Measurements from ENCODE around the gene RAPGEF4. TPM values are rescaled to one million over a fixed set of nuclear protein-coding genes. Genes with fewer than 3 reads are reported as not detected.

Gene RAPGEF4
- total RNA-seq, 8 experiments from 2014 or later, result 0.51 to 19.3 (median 7.4) TPM

DNA sequence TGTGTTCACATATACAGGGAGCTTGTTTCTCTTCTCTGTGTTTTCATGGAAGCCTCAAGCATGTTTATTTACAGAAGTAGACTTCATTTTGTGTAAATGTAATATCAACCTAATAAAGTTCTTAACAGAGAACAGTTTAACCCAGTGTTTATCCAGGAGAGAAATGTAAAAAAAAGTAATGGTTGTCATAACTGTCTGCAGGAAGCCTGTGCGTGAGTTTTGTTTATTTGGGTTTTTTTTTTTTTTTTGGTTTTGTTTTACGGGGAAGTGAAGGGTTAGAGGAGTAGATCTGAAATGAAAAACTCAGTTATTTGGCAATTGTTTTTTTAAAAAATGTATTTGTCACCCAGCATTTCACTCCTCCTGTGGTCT is 124.7 kb downstream of the RAPGEF4 start:
- WGBS, 10 experiments, result 22 to 100% (median 83%) methylated on average over 1 to 2 of the region's 2 CpGs; no CpG with 5 or more reads in 1 of the 10 experiments
- no peak overlapping the region for H3K27ac ChIP-seq
- ATAC-seq (replicated peaks in 6 of 8), result no peak
- in situ Hi-C loops (cut with MboI; ENCODE audit: low pct_unique_long_range_greater_than_20kb in 2 of 9, low sequenced_read_pairs in 9 of 9, unreplicated experiment in 9 of 9), result loop anchor here in 1 of 9 experiments (10.0 kb wide), 1 partner anchor 74 kb away; no protein-coding TSS in a partner anchor
- no peak overlapping the region for H3K4me3 ChIP-seq
- H3K4me1 ChIP-seq (replicated peaks in 1 of 2), result peaks cover 6 to 27% of the 10 kb centered on the region in 2 donors

- Histone ChIP-seq H3K4me1 (replicated peaks in 1 of 2) (peaks cover 6 to 27% of the 10 kb centered on the region in 2 donors), H3K4me3 (no peak overlapping the region), H3K27ac (no peak overlapping the region)
- peak; percentile 36 to 88 (median 64) for ATAC-seq (replicated peaks in 6 of 8)
- WGBS, 10 experiments, result 0 to 80% (median 59%) methylated on average over 1 to 5 of the region's 5 CpGs; no CpG with 5 or more reads in 1 of the 10 experiments
- in situ Hi-C loops (cut with MboI; ENCODE audit: low pct_unique_long_range_greater_than_20kb in 2 of 9, low sequenced_read_pairs in 9 of 9, unreplicated experiment in 9 of 9), result loop anchor here in 1 of 9 experiments (10.0 kb wide), 1 partner anchor 74 kb away; no protein-coding TSS in a partner anchor
These were observed 125.5 kb downstream of the RAPGEF4 start for GRCh38 chr2:172861098-172861497.

- peaks cover 6 to 27% of the 10 kb centered on the region in 2 donors for H3K4me1 ChIP-seq (replicated peaks in 1 of 2)
- H3K4me3 ChIP-seq, result no peak overlapping the region
- ATAC-seq (replicated peaks in 6 of 8), result no peak
- H3K27ac ChIP-seq, result no peak overlapping the region
- in situ Hi-C loops (cut with MboI; ENCODE audit: low pct_unique_long_range_greater_than_20kb in 2 of 9, low sequenced_read_pairs in 9 of 9, unreplicated experiment in 9 of 9), result loop anchor here in 1 of 9 experiments (10.0 kb wide), 1 partner anchor 73 kb away; no protein-coding TSS in a partner anchor
- WGBS, 10 experiments, result 62 to 95% (median 83%) methylated on average over 2 to 7 of the region's 7 CpGs
These were observed 126.2 kb downstream of the RAPGEF4 start for GRCh38 chr2:172861656-172862476.

- in situ Hi-C loops (cut with MboI; ENCODE audit: low pct_unique_long_range_greater_than_20kb in 2 of 9, low sequenced_read_pairs in 9 of 9, unreplicated experiment in 9 of 9), result loop anchor here in 1 of 9 experiments (10.0 kb wide), 1 partner anchor 71 kb away; no protein-coding TSS in a partner anchor
- peaks cover 6 to 33% of the 10 kb centered on the region in 2 donors for H3K4me1 ChIP-seq (replicated peaks in 1 of 2)
- H3K4me3 ChIP-seq, result no peak overlapping the region
- no peak overlapping the region for H3K27ac ChIP-seq
- WGBS, 10 experiments, result 13 to 100% (median 65%) methylated on average over 1 to 2 of the region's 2 CpGs
- no peak for ATAC-seq (replicated peaks in 6 of 8)
These were observed 127.7 kb downstream of the RAPGEF4 start for GRCh38 chr2:172863341-172863740.

- Histone ChIP-seq H3K4me3 (no peak overlapping the region), H3K4me1 (replicated peaks in 1 of 2) (peaks cover 6 to 33% of the 10 kb centered on the region in 2 donors), H3K27ac (no peak overlapping the region)
- in situ Hi-C loops (cut with MboI; ENCODE audit: low pct_unique_long_range_greater_than_20kb in 2 of 9, low sequenced_read_pairs in 9 of 9, unreplicated experiment in 9 of 9), result loop anchor here in 1 of 9 experiments (10.0 kb wide), 1 partner anchor 71 kb away; no protein-coding TSS in a partner anchor
- peak in 4 of 8 experiments; percentile 31 to 68 (median 41) for ATAC-seq (replicated peaks in 6 of 8)
- 17 to 100% (median 62%) methylated on average over 1 to 5 of the region's 5 CpGs; no CpG with 5 or more reads in 1 of the 10 experiments for WGBS, 10 experiments
These were observed 128.5 kb downstream of the RAPGEF4 start for GRCh38 chr2:172864182-172864581.

DNA sequence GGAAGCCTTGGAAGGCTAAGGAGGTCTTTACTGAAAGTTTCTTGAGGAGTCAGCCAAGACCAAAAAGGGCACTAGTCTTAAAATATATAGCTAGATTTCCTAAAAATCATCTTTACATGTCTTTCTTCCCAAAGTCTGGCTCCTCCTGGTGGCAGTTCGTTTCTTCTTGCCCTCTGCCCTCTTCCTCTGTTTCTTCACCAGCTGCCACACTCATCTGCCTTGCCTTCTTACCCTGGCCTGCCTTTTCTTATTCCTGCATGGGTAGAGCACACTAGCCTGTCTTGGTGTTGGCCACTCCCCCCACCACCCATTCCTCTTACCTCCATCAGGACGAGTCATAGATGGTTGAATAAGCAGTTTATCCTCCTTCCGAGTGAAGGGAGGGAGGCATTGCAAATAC is 129.8 kb downstream of the RAPGEF4 start:
- Histone ChIP-seq H3K4me3 (no peak overlapping the region), H3K4me1 (replicated peaks in 1 of 2) (peaks cover 0 to 24% of the 10 kb centered on the region in 2 donors), H3K27ac (no peak overlapping the region)
- 12 to 90% (median 64%) methylated on average over 1 to 3 of the region's 3 CpGs; no CpG with 5 or more reads in 2 of the 10 experiments for WGBS, 10 experiments
- in situ Hi-C loops (cut with MboI; ENCODE audit: low pct_unique_long_range_greater_than_20kb in 2 of 9, low sequenced_read_pairs in 9 of 9, unreplicated experiment in 9 of 9), result loop anchor here in 1 of 9 experiments (10.0 kb wide), 1 partner anchor 69 kb away; no protein-coding TSS in a partner anchor
- no peak for ATAC-seq (replicated peaks in 6 of 8)

DNA sequence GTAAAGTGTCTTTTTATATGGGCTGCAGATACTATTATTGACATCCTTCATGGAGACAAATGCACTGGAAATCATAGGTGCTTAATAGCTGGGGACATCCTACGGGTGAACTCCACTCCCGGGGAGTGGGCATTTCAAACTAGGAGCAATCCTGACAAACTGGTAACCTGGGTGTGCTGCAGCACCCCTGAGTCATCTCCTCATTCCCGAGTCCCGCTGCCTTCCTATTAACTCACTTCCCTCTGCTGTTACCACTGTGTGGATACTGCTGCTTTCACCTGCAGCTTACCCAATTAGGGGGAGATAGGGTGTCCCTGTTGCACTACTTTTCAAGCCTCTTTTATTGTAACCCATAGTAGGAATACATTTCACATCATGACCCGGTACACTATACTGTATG is 134.2 kb downstream of the RAPGEF4 start:
- 68 to 100% (median 92%) methylated on average over 1 to 4 of the region's 5 CpGs; no CpG with 5 or more reads in 2 of the 10 experiments for WGBS, 10 experiments
- in situ Hi-C loops (cut with MboI; ENCODE audit: low pct_unique_long_range_greater_than_20kb in 2 of 9, low sequenced_read_pairs in 9 of 9, unreplicated experiment in 9 of 9), result loop anchor here in 1 of 9 experiments (10.0 kb wide), 1 partner anchor 65 kb away; no protein-coding TSS in a partner anchor
- ATAC-seq (replicated peaks in 6 of 8), result peak in 1 of 8 experiments; percentile 9
- H3K4me3 ChIP-seq, result no peak overlapping the region
- H3K4me1 ChIP-seq (replicated peaks in 1 of 2), result peaks cover 0 to 17% of the 10 kb centered on the region in 2 donors
- H3K27ac ChIP-seq, result no peak overlapping the region

- no peak for ATAC-seq (replicated peaks in 6 of 8)
- 0 to 100% (median 81%) methylated on average over 1 to 2 of the region's 2 CpGs; no CpG with 5 or more reads in 1 of the 10 experiments for WGBS, 10 experiments
- in situ Hi-C loops (cut with MboI; ENCODE audit: low pct_unique_long_range_greater_than_20kb in 2 of 9, low sequenced_read_pairs in 9 of 9, unreplicated experiment in 9 of 9), result no loop called here
- no peak overlapping the region for H3K4me3 ChIP-seq
- H3K4me1 ChIP-seq (replicated peaks in 1 of 2), result peaks cover 0 to 17% of the 10 kb centered on the region in 2 donors
- H3K27ac ChIP-seq, result no peak overlapping the region
These were observed 134.8 kb downstream of the RAPGEF4 start for GRCh38 chr2:172870396-172870795.

GRCh38 chr2:172877826-172878225 is 142.2 kb downstream of the RAPGEF4 start:
- 17 to 100% (median 87%) methylated on average over 1 to 2 of the region's 2 CpGs; no CpG with 5 or more reads in 1 of the 10 experiments for WGBS, 10 experiments
- H3K4me3 ChIP-seq, result no peak overlapping the region
- no peaks in the 10 kb centered on the region for H3K4me1 ChIP-seq (replicated peaks in 1 of 2)
- no peak overlapping the region for H3K27ac ChIP-seq
- in situ Hi-C loops (cut with MboI; ENCODE audit: low pct_unique_long_range_greater_than_20kb in 2 of 9, low sequenced_read_pairs in 9 of 9, unreplicated experiment in 9 of 9), result no loop called here
- ATAC-seq (replicated peaks in 6 of 8), result no peak

- in situ Hi-C loops (cut with MboI; ENCODE audit: low pct_unique_long_range_greater_than_20kb in 2 of 9, low sequenced_read_pairs in 9 of 9, unreplicated experiment in 9 of 9), result no loop called here
- Histone ChIP-seq H3K4me1 (replicated peaks in 1 of 2) (no peaks in the 10 kb centered on the region), H3K4me3 (no peak overlapping the region), H3K27ac (no peak overlapping the region)
- 0 to 100% (median 75%) methylated on average over 1 of the region's 1 CpG; no CpG with 5 or more reads in 2 of the 10 experiments for WGBS, 10 experiments
- no peak for ATAC-seq (replicated peaks in 6 of 8)
These were observed 142.6 kb downstream of the RAPGEF4 start for GRCh38 chr2:172878260-172878659.

- Histone ChIP-seq H3K4me1 (replicated peaks in 1 of 2) (peaks cover 0 to 2% of the 10 kb centered on the region in 2 donors), H3K4me3 (no peak overlapping the region), H3K27ac (no peak overlapping the region)
- peak in 2 of 8 experiments; percentile 59 to 75 for ATAC-seq (replicated peaks in 6 of 8)
- 0 to 100% (median 100%) methylated on average over 1 of the region's 1 CpG; no CpG with 5 or more reads in 7 of the 10 experiments for WGBS, 10 experiments
- in situ Hi-C loops (cut with MboI; ENCODE audit: low pct_unique_long_range_greater_than_20kb in 2 of 9, low sequenced_read_pairs in 9 of 9, unreplicated experiment in 9 of 9), result no loop called here
These were observed 148.7 kb downstream of the RAPGEF4 start for GRCh38 chr2:172884336-172884735.

DNA sequence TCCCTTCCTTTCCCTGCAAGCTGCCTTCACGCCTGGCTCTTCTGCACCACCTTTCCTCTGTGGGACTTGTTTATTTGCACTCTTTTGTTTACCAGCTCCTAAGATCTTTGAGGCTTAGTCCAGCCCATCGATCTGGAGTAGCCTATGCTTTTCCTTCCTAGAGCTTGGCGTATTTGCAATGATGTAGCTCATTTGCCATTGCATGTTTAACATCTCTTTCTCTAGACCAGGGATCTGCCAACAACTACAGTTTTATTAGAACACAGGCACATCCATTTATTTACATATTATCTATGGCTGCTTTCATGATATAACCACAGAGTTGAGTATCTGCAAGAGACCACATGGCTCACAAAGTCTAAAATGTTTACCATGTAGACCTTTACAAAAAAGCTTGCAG is 150.4 kb downstream of the RAPGEF4 start:
- ATAC-seq (replicated peaks in 6 of 8), result no peak
- 40 to 93% (median 82%) methylated on average over 1 to 3 of the region's 3 CpGs; no CpG with 5 or more reads in 2 of the 10 experiments for whole genome bisulfite sequencing, 10 experiments
- no peak overlapping the region for H3K4me3 ChIP-seq
- no peak overlapping the region for H3K27ac ChIP-seq
- H3K4me1 ChIP-seq (replicated peaks in 1 of 2), result peaks cover 4 to 9% of the 10 kb centered on the region in 2 donors
- in situ Hi-C loops (cut with MboI; ENCODE audit: low pct_unique_long_range_greater_than_20kb in 2 of 9, low sequenced_read_pairs in 9 of 9, unreplicated experiment in 9 of 9), result no loop called here

GRCh38 chr2:172887280-172887679 is 151.6 kb downstream of the RAPGEF4 start:
- H3K4me3 ChIP-seq, result no peak overlapping the region
- in situ Hi-C loops (cut with MboI; ENCODE audit: low pct_unique_long_range_greater_than_20kb in 2 of 9, low sequenced_read_pairs in 9 of 9, unreplicated experiment in 9 of 9), result no loop called here
- no peak overlapping the region for H3K27ac ChIP-seq
- peaks cover 4 to 14% of the 10 kb centered on the region in 2 donors for H3K4me1 ChIP-seq (replicated peaks in 1 of 2)
- 45 to 100% (median 80%) methylated on average over 1 to 2 of the region's 2 CpGs; no CpG with 5 or more reads in 3 of the 10 experiments for WGBS, 10 experiments
- no peak for ATAC-seq (replicated peaks in 6 of 8)

Measured in motor neuron (in vitro differentiated cells).